Liver (tissue), 9 donors: ENCODE data around the gene PRCD. TPM values are rescaled to one million over a fixed set of nuclear protein-coding genes. Genes with fewer than 3 reads are reported as not detected.

Source experiments
- DNase-seq: peaks from one replicate; pipeline ENCODE4 v3.0.0-alpha.2; 2017; ENCODE audit warnings: low spot score
- H3K27ac ChIP-seq, 2 donors: one replicate each; pipeline ENCODE4 v1.7.0; 2013; ENCODE audit warnings: inconsistent platforms in 2 of 2, low read length in 2 of 2, control low read depth in 1 of 2, low read depth in 1 of 2, mild to moderate bottlenecking in 1 of 2
- H3K27me3 ChIP-seq, 4 donors: one replicate each; pipeline versions ENCODE4 v1.6.1 to v1.7.0; 2013; ENCODE audit warnings: low read length in 3 of 4, inconsistent platforms in 1 of 4, mild to moderate bottlenecking in 1 of 4, moderate library complexity in 1 of 4; ENCODE audit not compliant: control insufficient read depth in 4 of 4, insufficient read depth in 4 of 4
- H3K36me3 ChIP-seq, 4 donors: one replicate each; pipeline versions ENCODE4 v1.6.1 to v1.7.0; 2013; ENCODE audit warnings: low read length in 3 of 4, mild to moderate bottlenecking in 3 of 4, low read depth in 1 of 4, moderate library complexity in 1 of 4; ENCODE audit not compliant: control insufficient read depth in 4 of 4, insufficient read depth in 3 of 4
- H3K4me1 ChIP-seq, 4 donors: one replicate each; pipeline versions ENCODE4 v1.6.1 to v1.7.0; 2013; ENCODE audit warnings: low read length in 3 of 4, mild to moderate bottlenecking in 3 of 4, moderate library complexity in 1 of 4; ENCODE audit not compliant: control insufficient read depth in 4 of 4, insufficient read depth in 4 of 4
- H3K4me3 ChIP-seq, 3 donors: one replicate each; pipeline versions ENCODE4 v1.6.1 to v1.7.0; 2013; ENCODE audit warnings: low read length in 3 of 3, control low read depth in 1 of 3, low read depth in 1 of 3, mild to moderate bottlenecking in 1 of 3
- H3K9ac ChIP-seq, 2 donors: one replicate each; pipeline ENCODE4 v1.7.0; 2013; ENCODE audit warnings: low read length in 2 of 2, mild to moderate bottlenecking in 2 of 2, moderate library complexity in 2 of 2, control low read depth in 1 of 2, low read depth in 1 of 2
- H3K9me3 ChIP-seq, 4 donors: one replicate each; pipeline versions ENCODE4 v1.6.1 to v1.7.0; 2013; ENCODE audit warnings: low read length in 3 of 4; ENCODE audit not compliant: control insufficient read depth in 4 of 4
- EGR1 ChIP-seq, 2 donors: IDR thresholded peaks; 2 replicates each; pipeline ENCODE4 v1.6.1; 2016 to 2018; ENCODE audit warnings: antibody characterized with exemption in 2 of 2, low read depth in 2 of 2
- FOXA1 ChIP-seq: IDR thresholded peaks from 2 replicates; pipeline ENCODE4 v1.6.1; 2016; ENCODE audit warnings: antibody characterized with exemption
- FOXA2 ChIP-seq: IDR thresholded peaks from 2 replicates; pipeline ENCODE4 v1.6.1; 2016; ENCODE audit warnings: antibody characterized with exemption
- GABPA ChIP-seq, 2 donors: IDR thresholded peaks in 1 of 2; conservative IDR thresholded peaks in 1 of 2; 2 replicates each; pipeline ENCODE4 v1.6.1; 2016; ENCODE audit warnings: antibody characterized with exemption in 2 of 2, mild to moderate bottlenecking in 1 of 2, moderate library complexity in 1 of 2
- HNF4A ChIP-seq, 2 donors: conservative IDR thresholded peaks; 2 replicates each; pipeline ENCODE4 v1.6.1; 2016; ENCODE audit warnings: antibody characterized with exemption in 2 of 2, mild to moderate bottlenecking in 2 of 2
- HNF4G ChIP-seq: IDR thresholded peaks from 2 replicates; pipeline ENCODE4 v1.6.1; 2016; ENCODE audit warnings: antibody characterized with exemption
- JUND ChIP-seq, 2 donors: IDR thresholded peaks; 2 replicates each; pipeline ENCODE4 v1.6.1; 2016; ENCODE audit warnings: antibody characterized with exemption in 2 of 2
- NR2F2 ChIP-seq: IDR thresholded peaks from 2 replicates; pipeline ENCODE4 v1.6.1; 2016; ENCODE audit warnings: antibody characterized with exemption
- RAD21 ChIP-seq, 2 donors: IDR thresholded peaks; 2 replicates each; pipeline ENCODE4 v1.6.1; 2016; ENCODE audit warnings: antibody characterized with exemption in 2 of 2, mild to moderate bottlenecking in 2 of 2
- REST ChIP-seq: IDR thresholded peaks from 2 replicates; pipeline ENCODE4 v1.6.1; 2016; ENCODE audit warnings: antibody characterized with exemption, mild to moderate bottlenecking
- RXRA ChIP-seq, 2 donors: IDR thresholded peaks; 2 replicates each; pipeline ENCODE4 v1.6.1; 2017 to 2018; ENCODE audit warnings: antibody characterized with exemption in 2 of 2, mild to moderate bottlenecking in 1 of 2
- SP1 ChIP-seq: IDR thresholded peaks from 2 replicates; pipeline ENCODE4 v1.6.1; 2018; ENCODE audit warnings: antibody characterized with exemption, mild to moderate bottlenecking
- TAF1 ChIP-seq: conservative IDR thresholded peaks from 2 replicates; pipeline ENCODE4 v1.6.1; 2016; ENCODE audit warnings: antibody characterized with exemption, mild to moderate bottlenecking
- YY1 ChIP-seq: IDR thresholded peaks from 2 replicates; pipeline ENCODE4 v1.6.1; 2016; ENCODE audit warnings: antibody characterized with exemption, mild to moderate bottlenecking
- WGBS: extraction: QIAGEN DNeasy Blood & Tissue Kit; methylation state at CpG from one replicate; pipeline ENCODE4 v1.1.7; 2013; 5-methylcytosine and 5-hydroxymethylcytosine counted together
- polyA plus RNA-seq, 2 donors: library from polyadenylated mRNA; stranded (reverse) in 1 of 2; unstranded in 1 of 2; fragments of 200-250 nt in 1 of 2; fragments of >200 nt in 1 of 2; fragmentation: Nextera tagmentation in 1 of 2; extraction: Ambion mirVana in 1 of 2; gene quantifications; one replicate each; pipeline versions ENCODE4 v1.2.1 to v1.2.3, GENCODE V29; 2013 to 2015
- total RNA-seq, 2 donors: library from RNA; depleted of rRNA; stranded (reverse); fragments of >200 nt; gene quantifications; one replicate each; pipeline ENCODE4 v1.2.3, GENCODE V29; 2014
- TF ChIP-seq, protein P1 (sequence below): IDR thresholded peaks from 2 replicates; pipeline ENCODE4 v1.6.1; 2016; ENCODE audit warnings: antibody characterized with exemption
- TF ChIP-seq, protein P2 (sequence below): IDR thresholded peaks from 2 replicates; pipeline ENCODE4 v1.6.1; 2016; ENCODE audit warnings: antibody characterized with exemption
- TF ChIP-seq, protein P3 (sequence below): fragments of 150-350 bp; IDR thresholded peaks from 2 replicates; pipeline ENCODE4 v1.5.1; 2017; ENCODE audit warnings: improper control_type of control experiment, low read depth, low read length; ENCODE audit not compliant: missing input control
- TF ChIP-seq, protein P4 (sequence below): IDR thresholded peaks from 2 replicates; pipeline ENCODE4 v1.6.1; 2016; ENCODE audit warnings: antibody characterized with exemption
- donor health status: healthy.
- donor health status: healthy.
- donor health status: healthy.
- donor health status: healthy.
- donor health status: healthy.

PRCD gene
- total and polyA plus RNA-seq, 4 donors: 0.63 to 1.0 (median 0.75) TPM; not detected in 1

DNA sequence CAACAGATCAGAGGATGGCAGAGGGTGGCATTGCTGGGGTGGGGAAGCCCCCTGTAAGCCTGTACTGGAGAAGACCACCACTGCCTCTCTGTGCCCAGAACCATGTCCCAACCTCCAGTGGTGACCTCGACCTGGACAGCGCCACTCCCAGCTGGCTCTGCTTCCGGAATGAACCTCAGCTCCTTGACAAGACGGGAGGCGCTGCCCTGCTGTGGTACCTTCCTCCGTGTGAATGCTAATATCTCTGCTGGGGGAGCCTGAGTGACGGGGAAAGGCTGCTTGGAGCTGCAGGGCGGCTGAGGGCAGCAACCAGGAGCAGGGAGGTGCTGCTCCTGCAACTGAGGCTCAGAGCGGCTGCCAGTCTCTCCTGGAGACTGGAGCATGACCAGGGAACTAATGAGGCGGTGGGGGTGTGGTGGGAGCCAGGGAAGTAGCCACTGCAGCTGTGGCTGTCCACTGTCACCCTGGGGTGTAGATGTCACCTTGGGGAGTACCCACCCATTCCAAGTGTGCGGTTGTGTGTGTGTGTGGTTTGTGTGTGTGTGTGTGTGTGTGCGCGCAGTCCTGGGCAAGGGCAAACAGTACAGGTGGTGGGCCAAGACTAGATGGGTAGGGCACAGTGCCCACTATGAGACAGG lies 6.2 kb downstream of the PRCD start:
- no peak overlapping the region for H3K27ac ChIP-seq
- TF ChIP-seq, protein P1, sequence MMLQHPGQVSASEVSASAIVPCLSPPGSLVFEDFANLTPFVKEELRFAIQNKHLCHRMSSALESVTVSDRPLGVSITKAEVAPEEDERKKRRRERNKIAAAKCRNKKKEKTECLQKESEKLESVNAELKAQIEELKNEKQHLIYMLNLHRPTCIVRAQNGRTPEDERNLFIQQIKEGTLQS: no peak
- TF ChIP-seq, protein P2, sequence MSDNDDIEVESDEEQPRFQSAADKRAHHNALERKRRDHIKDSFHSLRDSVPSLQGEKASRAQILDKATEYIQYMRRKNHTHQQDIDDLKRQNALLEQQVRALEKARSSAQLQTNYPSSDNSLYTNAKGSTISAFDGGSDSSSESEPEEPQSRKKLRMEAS: no peak
- TF ChIP-seq HNF4A (conservative IDR thresholded peaks at IDR 0.05) (no peak), JUND (IDR thresholded peaks at IDR 0.05) (no peak), EGR1 (IDR thresholded peaks at IDR 0.05; ENCODE audit: low read depth in 2 of 2) (no peak)
- TF ChIP-seq, protein P3, sequence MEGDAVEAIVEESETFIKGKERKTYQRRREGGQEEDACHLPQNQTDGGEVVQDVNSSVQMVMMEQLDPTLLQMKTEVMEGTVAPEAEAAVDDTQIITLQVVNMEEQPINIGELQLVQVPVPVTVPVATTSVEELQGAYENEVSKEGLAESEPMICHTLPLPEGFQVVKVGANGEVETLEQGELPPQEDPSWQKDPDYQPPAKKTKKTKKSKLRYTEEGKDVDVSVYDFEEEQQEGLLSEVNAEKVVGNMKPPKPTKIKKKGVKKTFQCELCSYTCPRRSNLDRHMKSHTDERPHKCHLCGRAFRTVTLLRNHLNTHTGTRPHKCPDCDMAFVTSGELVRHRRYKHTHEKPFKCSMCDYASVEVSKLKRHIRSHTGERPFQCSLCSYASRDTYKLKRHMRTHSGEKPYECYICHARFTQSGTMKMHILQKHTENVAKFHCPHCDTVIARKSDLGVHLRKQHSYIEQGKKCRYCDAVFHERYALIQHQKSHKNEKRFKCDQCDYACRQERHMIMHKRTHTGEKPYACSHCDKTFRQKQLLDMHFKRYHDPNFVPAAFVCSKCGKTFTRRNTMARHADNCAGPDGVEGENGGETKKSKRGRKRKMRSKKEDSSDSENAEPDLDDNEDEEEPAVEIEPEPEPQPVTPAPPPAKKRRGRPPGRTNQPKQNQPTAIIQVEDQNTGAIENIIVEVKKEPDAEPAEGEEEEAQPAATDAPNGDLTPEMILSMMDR: no peak
- 80% methylated on average over 13 of the region's 13 CpGs for WGBS
- H3K9ac ChIP-seq: no peak overlapping the region
- DNase-seq: no peak
- H3K4me3 ChIP-seq: no peak overlapping the region
- peaks cover 7 to 49% (median 40%) of the 10 kb centered on the region in 4 donors for H3K4me1 ChIP-seq
- no peaks in the 10 kb centered on the region for H3K36me3 ChIP-seq
- no peaks in the 10 kb centered on the region for H3K27me3 ChIP-seq
- no peaks in the 10 kb centered on the region for H3K9me3 ChIP-seq

GRCh38 chr17:76546556-76547182 lies 6.8 kb downstream of the PRCD start:
- no peak for DNase-seq

More at GRCh38 chr17:76546556-76547182, 6.8 kb downstream of the PRCD start:
- no peak overlapping the region for H3K4me3 ChIP-seq
- H3K9ac ChIP-seq: no peak overlapping the region
- 62% methylated on average over 11 of the region's 11 CpGs for WGBS
- no peaks in the 10 kb centered on the region for H3K9me3 ChIP-seq
- peaks cover 7 to 55% (median 46%) of the 10 kb centered on the region in 4 donors for H3K4me1 ChIP-seq
- TF ChIP-seq, protein P3: no peak
- TF ChIP-seq HNF4G (no peak), TAF1 (no peak), EGR1 (IDR thresholded peaks at IDR 0.05; ENCODE audit: low read depth in 2 of 2) (no peak), RXRA (IDR thresholded peaks at IDR 0.05) (no peak), YY1 (no peak), NR2F2 (no peak), JUND (IDR thresholded peaks at IDR 0.05) (no peak), RAD21 (IDR thresholded peaks at IDR 0.05) (no peak), SP1 (no peak), GABPA (IDR thresholded peaks at IDR 0.05 in 1 of 2, conservative IDR thresholded peaks at IDR 0.05 in 1 of 2) (no peak), REST (no peak), FOXA2 (no peak), FOXA1 (no peak)
- TF ChIP-seq, protein P2: no peak
- TF ChIP-seq, protein P4, sequence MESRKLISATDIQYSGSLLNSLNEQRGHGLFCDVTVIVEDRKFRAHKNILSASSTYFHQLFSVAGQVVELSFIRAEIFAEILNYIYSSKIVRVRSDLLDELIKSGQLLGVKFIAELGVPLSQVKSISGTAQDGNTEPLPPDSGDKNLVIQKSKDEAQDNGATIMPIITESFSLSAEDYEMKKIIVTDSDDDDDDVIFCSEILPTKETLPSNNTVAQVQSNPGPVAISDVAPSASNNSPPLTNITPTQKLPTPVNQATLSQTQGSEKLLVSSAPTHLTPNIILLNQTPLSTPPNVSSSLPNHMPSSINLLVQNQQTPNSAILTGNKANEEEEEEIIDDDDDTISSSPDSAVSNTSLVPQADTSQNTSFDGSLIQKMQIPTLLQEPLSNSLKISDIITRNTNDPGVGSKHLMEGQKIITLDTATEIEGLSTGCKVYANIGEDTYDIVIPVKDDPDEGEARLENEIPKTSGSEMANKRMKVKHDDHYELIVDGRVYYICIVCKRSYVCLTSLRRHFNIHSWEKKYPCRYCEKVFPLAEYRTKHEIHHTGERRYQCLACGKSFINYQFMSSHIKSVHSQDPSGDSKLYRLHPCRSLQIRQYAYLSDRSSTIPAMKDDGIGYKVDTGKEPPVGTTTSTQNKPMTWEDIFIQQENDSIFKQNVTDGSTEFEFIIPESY: no peak
- TF ChIP-seq, protein P1: no peak
- H3K27ac ChIP-seq: peak overlapping the region in 1 of 2 donors; percentile 25
- no peaks in the 10 kb centered on the region for H3K27me3 ChIP-seq
- H3K36me3 ChIP-seq: no peaks in the 10 kb centered on the region
